H1 (cell line): ENCODE results near the gene DYNC1I2. TPM values are rescaled to one million over a fixed set of nuclear protein-coding genes. Genes with fewer than 3 reads are reported as not detected.

Source experiments
- CTCF ChIA-PET: fragments of 300-600 bp; sonication (Branson Sonifier 250); formaldehyde crosslinking; loops from one replicate; lab custom pipeline; 2021; ENCODE audit not compliant: partially characterized antibody; lab: Charles Lee
- POLR2A ChIA-PET: fragments of 300-600 bp; sonication (Branson Sonifier 250); formaldehyde crosslinking; loops from one replicate; lab custom pipeline; 2021; ENCODE audit warnings: inconsistent platforms; ENCODE audit not compliant: partially characterized antibody; lab: Charles Lee
- DNase-seq, 2 experiments: peaks; one replicate each; pipeline versions ENCODE4 v3.0.0 to v3.0.0-alpha.2; 2010 to 2022; ENCODE audit warnings: low spot score in 2 of 2, low read depth in 1 of 2, mixed read lengths in 1 of 2
- FAIRE-seq: peaks from 2 replicates; lab custom pipeline; 2011; peaks lifted over from hg19 to GRCh38; lab: Jason Lieb, UNC
- H2AFZ ChIP-seq: 2 replicates; pipeline ENCODE4 v1.8.1; 2012; ENCODE audit warnings: low read length, inconsistent platforms
- H2AK5ac ChIP-seq: 2 replicates; pipeline ENCODE4 v1.6.1; 2013; ENCODE audit warnings: low read depth, low read length
- H2BK120ac ChIP-seq: replicated peaks from 2 replicates; pipeline ENCODE3; 2013; ENCODE audit warnings: low read depth, low read length, inconsistent platforms
- H2BK12ac ChIP-seq: 2 replicates; pipeline ENCODE4 v1.6.1; 2013; ENCODE audit warnings: low read depth, low read length
- H2BK15ac ChIP-seq: 2 replicates; pipeline ENCODE4 v1.6.1; 2013; ENCODE audit warnings: low read length
- H2BK20ac ChIP-seq: 2 replicates; pipeline ENCODE4 v1.6.1; 2013; ENCODE audit warnings: low read length
- H2BK5ac ChIP-seq: 2 replicates; pipeline ENCODE4 v1.6.1; 2013; ENCODE audit warnings: low read depth, low read length
- H3K14ac ChIP-seq: 2 replicates; pipeline ENCODE4 v1.6.1; 2013; ENCODE audit warnings: inconsistent platforms; ENCODE audit not compliant: insufficient read length
- H3K18ac ChIP-seq: 2 replicates; pipeline ENCODE4 v1.6.1; 2013; ENCODE audit warnings: low read length; ENCODE audit errors: extremely low read depth
- H3K23ac ChIP-seq: 2 replicates; pipeline ENCODE4 v1.6.1; 2013; ENCODE audit warnings: inconsistent platforms; ENCODE audit not compliant: insufficient read length
- H3K23me2 ChIP-seq: 2 replicates; pipeline ENCODE4 v1.6.1; 2013; ENCODE audit warnings: low read depth, low read length
- H3K27ac ChIP-seq: 2 replicates; pipeline ENCODE4 v1.6.1; 2011; ENCODE audit warnings: low read depth, low read length, inconsistent platforms
- H3K27me3 ChIP-seq, 4 experiments: replicated peaks in 1 of 4; 1 replicate in 1 of 4; 2 replicates in 3 of 4; pipeline versions ENCODE4 v1.6.1 to v1.8.1; 2011 to 2013; ENCODE audit warnings: low read length in 3 of 4, mild to moderate bottlenecking in 3 of 4, inconsistent platforms in 2 of 4, mixed read lengths in 2 of 4, moderate library complexity in 1 of 4; ENCODE audit not compliant: control insufficient read depth in 3 of 4, insufficient read depth in 3 of 4; ENCODE audit errors: extremely low read depth in 1 of 4
- H3K36me3 ChIP-seq, 4 experiments: 2 replicates each; pipeline versions ENCODE4 v1.6.1 to v1.8.1; 2011 to 2013; ENCODE audit warnings: mild to moderate bottlenecking in 4 of 4, low read length in 3 of 4, moderate library complexity in 2 of 4, control low read depth in 1 of 4, inconsistent platforms in 1 of 4; ENCODE audit not compliant: insufficient read depth in 4 of 4, control insufficient read depth in 2 of 4
- H3K4ac ChIP-seq: replicated peaks from 2 replicates; pipeline ENCODE3; 2013; ENCODE audit warnings: low read length, low read depth, mixed read lengths, inconsistent platforms; ENCODE audit not compliant: insufficient read length
- H3K4me1 ChIP-seq, 4 experiments: replicated peaks in 1 of 4; 1 replicate in 1 of 4; 2 replicates in 3 of 4; pipeline versions ENCODE4 v1.6.1 to v1.8.1; 2011 to 2013; ENCODE audit warnings: low read length in 3 of 4, inconsistent platforms in 2 of 4, mixed read lengths in 1 of 4; ENCODE audit not compliant: insufficient read depth in 4 of 4, control insufficient read depth in 3 of 4
- H3K4me2 ChIP-seq, 2 experiments: 2 replicates each; pipeline versions ENCODE4 v1.6.1 to v1.8.1; 2011 to 2013; ENCODE audit warnings: low read depth in 2 of 2, low read length in 2 of 2, control low read depth in 1 of 2, inconsistent platforms in 1 of 2, mild to moderate bottlenecking in 1 of 2; ENCODE audit not compliant: insufficient read depth in 1 of 2
- H3K4me3 ChIP-seq, 4 experiments: fragments of 200-600, 300-600 bp in 1 of 4; sonication (generic), shearing (Covaris generic), sonication (Bioruptor Twin) in 1 of 4; 2 replicates each; pipeline versions ENCODE4 v1.5.1 to v1.8.1; 2011 to 2016; ENCODE audit warnings: low read length in 4 of 4, low read depth in 3 of 4, control low read depth in 2 of 4, inconsistent platforms in 2 of 4, mild to moderate bottlenecking in 2 of 4, mixed read lengths in 1 of 4, moderate library complexity in 1 of 4; ENCODE audit not compliant: insufficient read depth in 2 of 4; ENCODE audit errors: extremely low read depth in 1 of 4
- H3K56ac ChIP-seq: replicated peaks from 2 replicates; pipeline ENCODE3; 2013; ENCODE audit warnings: low read depth, mild to moderate bottlenecking, mixed read lengths, low read length, inconsistent platforms; ENCODE audit not compliant: insufficient read length
- H3K79me1 ChIP-seq: 2 replicates; pipeline ENCODE4 v1.6.1; 2013; ENCODE audit warnings: low read depth, low read length, control low read depth
- H3K79me2 ChIP-seq, 2 experiments: 2 replicates each; pipeline versions ENCODE4 v1.6.1 to v1.8.1; 2012 to 2013; ENCODE audit warnings: low read length in 2 of 2, mild to moderate bottlenecking in 2 of 2, inconsistent platforms in 1 of 2; ENCODE audit not compliant: insufficient read depth in 2 of 2, control insufficient read depth in 1 of 2
- H3K9ac ChIP-seq, 4 experiments: replicated peaks in 1 of 4; 1 replicate in 1 of 4; 2 replicates in 3 of 4; pipeline versions ENCODE4 v1.6.1 to v1.8.1; 2011 to 2013; ENCODE audit warnings: low read depth in 3 of 4, low read length in 3 of 4, control low read depth in 2 of 4, mild to moderate bottlenecking in 2 of 4, moderate library complexity in 2 of 4, inconsistent platforms in 1 of 4; ENCODE audit errors: extremely low read depth in 1 of 4
- H3K9me3 ChIP-seq, 2 experiments: 2 replicates each; pipeline versions ENCODE4 v1.6.1 to v1.8.1; 2012 to 2013; ENCODE audit warnings: mild to moderate bottlenecking in 2 of 2, moderate library complexity in 2 of 2, control low read depth in 1 of 2, inconsistent platforms in 1 of 2, low read depth in 1 of 2, low read length in 1 of 2, mixed read lengths in 1 of 2; ENCODE audit not compliant: insufficient read depth in 2 of 2
- H4K20me1 ChIP-seq, 2 experiments: replicated peaks in 1 of 2; 2 replicates each; pipeline versions ENCODE3 to v1.8.1; 2011 to 2013; ENCODE audit warnings: inconsistent platforms in 2 of 2, low read length in 2 of 2, mild to moderate bottlenecking in 1 of 2; ENCODE audit not compliant: insufficient read depth in 2 of 2, control insufficient read depth in 1 of 2
- H4K5ac ChIP-seq: 2 replicates; pipeline ENCODE4 v1.6.1; 2013; ENCODE audit warnings: low read length, low read depth, mixed read lengths, inconsistent platforms; ENCODE audit not compliant: insufficient read length
- H4K8ac ChIP-seq: 2 replicates; pipeline ENCODE4 v1.8.0; 2013; ENCODE audit warnings: mild to moderate bottlenecking, moderate library complexity, low read length, inconsistent platforms; ENCODE audit not compliant: insufficient read depth; ENCODE audit errors: extremely low read depth
- H4K91ac ChIP-seq: replicated peaks from 2 replicates; pipeline ENCODE3; 2013; ENCODE audit warnings: low read length, mixed read lengths, inconsistent platforms; ENCODE audit not compliant: insufficient read length
- E2F6 ChIP-seq: IDR thresholded peaks from 2 replicates; pipeline ENCODE4 v1.6.1; 2012; ENCODE audit warnings: inconsistent platforms
- EGR1 ChIP-seq: IDR thresholded peaks from 2 replicates; pipeline ENCODE4 v1.6.1; 2011; ENCODE audit warnings: low read depth, low read length, borderline replicate concordance
- FOSL1 ChIP-seq: IDR thresholded peaks from 2 replicates; pipeline ENCODE4 v1.6.1; 2011; ENCODE audit warnings: mild to moderate bottlenecking, low read depth, low read length, moderate library complexity; ENCODE audit not compliant: insufficient read depth
- GTF2F1 ChIP-seq: IDR thresholded peaks from 2 replicates; pipeline ENCODE4 v1.6.1; 2012; ENCODE audit warnings: low read depth, low read length, improper control_type of control experiment, borderline replicate concordance
- HDAC6 ChIP-seq: IDR thresholded peaks from one replicate; pipeline ENCODE4 v1.7.1; 2012; ENCODE audit warnings: low read depth, mild to moderate bottlenecking, inconsistent platforms, low read length, moderate library complexity
- JUN ChIP-seq: IDR thresholded peaks from 2 replicates; pipeline ENCODE4 v1.6.1; 2011; ENCODE audit warnings: low read depth, mild to moderate bottlenecking, improper control_type of control experiment, low read length
- JUND ChIP-seq: IDR thresholded peaks from 2 replicates; pipeline ENCODE4 v1.6.1; 2011; ENCODE audit warnings: mild to moderate bottlenecking, improper control_type of control experiment, low read length
- MAFK ChIP-seq: IDR thresholded peaks from 2 replicates; pipeline ENCODE4 v1.6.1; 2012; ENCODE audit warnings: low read depth, mild to moderate bottlenecking, improper control_type of control experiment, low read length
- POU5F1 ChIP-seq: IDR thresholded peaks from 2 replicates; pipeline ENCODE4 v1.6.1; 2011; ENCODE audit warnings: low read depth, mild to moderate bottlenecking, low read length, moderate library complexity
- RAD21 ChIP-seq, 2 experiments: IDR thresholded peaks in 1 of 2; conservative IDR thresholded peaks in 1 of 2; 2 replicates each; pipeline ENCODE4 v1.6.1; 2011; ENCODE audit warnings: low read depth in 2 of 2, low read length in 2 of 2, improper control_type of control experiment in 1 of 2, inconsistent platforms in 1 of 2, mild to moderate bottlenecking in 1 of 2, moderate library complexity in 1 of 2
- RXRA ChIP-seq: IDR thresholded peaks from 2 replicates; pipeline ENCODE4 v1.6.1; 2011; ENCODE audit warnings: low read depth, mild to moderate bottlenecking, low read length, moderate library complexity; ENCODE audit not compliant: insufficient read depth
- SIRT6 ChIP-seq: IDR thresholded peaks from one replicate; pipeline ENCODE4 v1.7.1; 2012; ENCODE audit warnings: low read length, inconsistent platforms
- SUZ12 ChIP-seq: fragments of 200-600 bp; sonication (generic); IDR thresholded peaks from 2 replicates; pipeline ENCODE4 v1.6.1; 2012; ENCODE audit warnings: mild to moderate bottlenecking, inconsistent platforms, low read length, moderate library complexity, mixed read lengths
- TEAD4 ChIP-seq: IDR thresholded peaks from 2 replicates; pipeline ENCODE4 v1.6.1; 2012; ENCODE audit warnings: low read depth, low read length, inconsistent platforms, mixed read lengths
- YY1 ChIP-seq: IDR thresholded peaks from 2 replicates; pipeline ENCODE4 v1.6.1; 2011; ENCODE audit warnings: low read depth, mild to moderate bottlenecking, low read length
- polyA plus RNA-seq, 7 experiments: library from polyadenylated mRNA; depleted of rRNA in 3 of 7; stranded (reverse) in 5 of 7; unstranded in 2 of 7; fragments of >200 nt in 5 of 7; fragments of 200-250 nt in 2 of 7; gene quantifications; 1 replicate in 5 of 7; 2 replicates in 1 of 7; 4 replicates in 1 of 7; pipeline versions ENCODE4 v1.2.1 to v1.2.3, GENCODE V29; 2011 to 2013; ENCODE audit warnings: missing spikeins in 2 of 7, mixed read lengths in 2 of 7
- total RNA-seq: library from RNA; stranded (reverse); fragmentation: NEBNext Ultra II Directional; extraction: Animal tissue kit (Norgen Biotek cat#: 25700); gene quantifications from 2 replicates; pipeline ENCODE4 v1.2.1, GENCODE V29; 2021

Gene DYNC1I2
- total and polyA plus RNA-seq, 2 of the 8 experiments (the other 6 are each of a cell fraction or from before 2014, with no cell fraction given) = 67.3 to 68.1 TPM

GRCh38 chr2:171711351-171711750 is 24.1 kb downstream of the DYNC1I2 start:
- Histone ChIP-seq H2BK15ac (no peak overlapping the region), H2BK5ac (no peak overlapping the region), H2BK20ac (no peak overlapping the region), H2AK5ac (no peak overlapping the region), H4K8ac (no peak overlapping the region), H3K4me2 (no peak overlapping the region), H3K79me2 (no peaks in the 10 kb centered on the region), H3K4ac (no peak overlapping the region), H3K4me1 (no peaks in the 10 kb centered on the region), H3K27ac (no peak overlapping the region), H4K91ac (no peak overlapping the region), H3K36me3 (peaks cover 0 to 2% (median 0%) of the 10 kb centered on the region in 4 experiments; a peak in 1 of 8 replicates), H2AFZ (no peak overlapping the region), H3K79me1 (no peaks in the 10 kb centered on the region), H2BK12ac (no peak overlapping the region), H3K9me3 (no peaks in the 10 kb centered on the region), H4K5ac (no peak overlapping the region), H3K9ac (no peak overlapping the region), H2BK120ac (no peak overlapping the region), H3K18ac (no peak overlapping the region), H3K4me3 (no peak overlapping the region), H3K23me2 (no peaks in the 10 kb centered on the region), H3K14ac (no peak overlapping the region), H3K27me3 (no peaks in the 10 kb centered on the region), H4K20me1 (peaks cover 0 to 2% of the 10 kb centered on the region in 2 experiments), H3K23ac (no peak overlapping the region), H3K56ac (no peak overlapping the region)
- ChIA-PET POLR2A (no interaction called here), CTCF (interaction anchor here (0.8 to 1.3 kb wide), 2 partner anchors 12 to 396 kb away, joined by 3 read pairs; no protein-coding TSS in a partner anchor)
- TF ChIP-seq JUN (no peak), EGR1 (no peak), SIRT6 (no peak), RXRA (no peak), JUND (no peak), RAD21 (IDR thresholded peaks at IDR 0.05 in 1 of 2, conservative IDR thresholded peaks at IDR 0.05 in 1 of 2; ENCODE audit: low read depth in 2 of 2, low read length in 2 of 2) (no peak), HDAC6 (no peak), POU5F1 (no peak), MAFK (no peak), FOSL1 (no peak), E2F6 (no peak), TEAD4 (no peak), GTF2F1 (no peak), SUZ12 (no peak), YY1 (no peak)
- FAIRE-seq (no peak), DNase-seq (no peak)
